ENCODE measurements around the gene SESN1.

DNA sequence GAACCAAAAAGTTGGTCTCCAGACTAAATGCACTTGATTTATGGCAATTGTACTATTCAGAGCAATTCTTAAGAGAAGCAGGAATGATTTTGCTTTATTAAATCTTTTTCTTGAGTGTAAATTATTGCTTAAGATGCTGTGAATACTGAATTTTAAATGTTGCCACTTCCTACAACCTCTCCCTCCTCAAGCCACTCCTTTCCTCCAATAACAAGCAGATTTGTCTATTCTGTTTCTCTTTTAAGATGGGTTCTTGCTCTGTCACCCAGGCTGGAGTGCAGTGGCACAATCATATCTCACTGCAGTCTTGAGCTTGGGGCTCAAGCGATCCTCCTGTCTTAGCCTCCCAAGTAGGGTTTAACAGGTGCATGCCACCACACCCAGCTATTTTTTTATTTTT lies 65.3 kb downstream of the SESN1 start:
- TF ChIP-seq, protein P1, sequence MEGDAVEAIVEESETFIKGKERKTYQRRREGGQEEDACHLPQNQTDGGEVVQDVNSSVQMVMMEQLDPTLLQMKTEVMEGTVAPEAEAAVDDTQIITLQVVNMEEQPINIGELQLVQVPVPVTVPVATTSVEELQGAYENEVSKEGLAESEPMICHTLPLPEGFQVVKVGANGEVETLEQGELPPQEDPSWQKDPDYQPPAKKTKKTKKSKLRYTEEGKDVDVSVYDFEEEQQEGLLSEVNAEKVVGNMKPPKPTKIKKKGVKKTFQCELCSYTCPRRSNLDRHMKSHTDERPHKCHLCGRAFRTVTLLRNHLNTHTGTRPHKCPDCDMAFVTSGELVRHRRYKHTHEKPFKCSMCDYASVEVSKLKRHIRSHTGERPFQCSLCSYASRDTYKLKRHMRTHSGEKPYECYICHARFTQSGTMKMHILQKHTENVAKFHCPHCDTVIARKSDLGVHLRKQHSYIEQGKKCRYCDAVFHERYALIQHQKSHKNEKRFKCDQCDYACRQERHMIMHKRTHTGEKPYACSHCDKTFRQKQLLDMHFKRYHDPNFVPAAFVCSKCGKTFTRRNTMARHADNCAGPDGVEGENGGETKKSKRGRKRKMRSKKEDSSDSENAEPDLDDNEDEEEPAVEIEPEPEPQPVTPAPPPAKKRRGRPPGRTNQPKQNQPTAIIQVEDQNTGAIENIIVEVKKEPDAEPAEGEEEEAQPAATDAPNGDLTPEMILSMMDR (IDR thresholded peaks at IDR 0.05) = no peak
- no peak for TF ChIP-seq POLR2A (IDR thresholded peaks at IDR 0.05)
